K562 (cell line): ENCODE measurements around the gene POLK. TPM values are rescaled to one million over a fixed set of nuclear protein-coding genes. Genes with fewer than 3 reads are reported as not detected.
A peak's percentile ranks its signal among the peaks of the same experiment; 100 is the strongest.

ENCODE experiments used
- ATAC-seq: fragments of 200-7000 bp; cut with Tn5 transposase; 3 replicates; pipeline ENCODE4 v1.9.1; 2020; ENCODE audit warnings: moderate library complexity
- BruUV-seq: library from RNA; stranded (reverse); fragments of 400-500 nt; replicated peaks from 2 replicates; lab custom pipeline; 2021; lab: Mats Ljungman, UMichigan
- CTCF ChIA-PET: fragments of 300-600 bp; formaldehyde crosslinking; extraction: SDS; loops from one replicate; lab custom pipeline; 2021; ENCODE audit warnings: low intra/inter-chr PET ratio; lab: Yijun Ruan, JAX
- POLR2A ChIA-PET: fragments of 300-600, 350-650 bp; sonication (Branson Sonifier 250); formaldehyde crosslinking; extraction: SDS; loops from one replicate; lab custom pipeline; 2021; ENCODE audit warnings: antibody characterized with exemption, inconsistent platforms; lab: Yijun Ruan, JAX
- DNase-seq, 4 experiments: peaks; one replicate each; pipeline versions ENCODE4 v3.0.0 to v3.0.0-alpha.2; 2011 to 2018; ENCODE audit warnings: low spot score in 3 of 4, mixed read lengths in 3 of 4; ENCODE audit errors: extremely low read depth in 1 of 4
- FAIRE-seq: peaks from 2 replicates; lab custom pipeline; 2011; peaks lifted over from hg19 to GRCh38; lab: Jason Lieb, UNC
- H2AFZ ChIP-seq: 2 replicates; pipeline ENCODE4 v1.6.0; 2011; ENCODE audit warnings: low read depth, low read length, control low read depth, inconsistent platforms
- H3K27ac ChIP-seq: fragments of 200-600 bp; 3 replicates; pipeline ENCODE4 v1.8.0; 2011; ENCODE audit warnings: low read depth, mild to moderate bottlenecking, control low read depth, inconsistent platforms, low read length, moderate library complexity, mixed read lengths; ENCODE audit errors: extremely low read depth
- H3K27me3 ChIP-seq, 2 experiments: fragments of 300-600 bp in 1 of 2; 2 replicates in 1 of 2; 3 replicates in 1 of 2; pipeline versions ENCODE4 v1.6.0 to v1.8.0; 2011; ENCODE audit warnings: inconsistent platforms in 2 of 2, low read length in 2 of 2, mild to moderate bottlenecking in 1 of 2, mixed read lengths in 1 of 2, moderate library complexity in 1 of 2; ENCODE audit not compliant: control insufficient read depth in 2 of 2, insufficient read depth in 2 of 2
- H3K36me3 ChIP-seq: fragments of 300-600 bp; 3 replicates; pipeline ENCODE4 v1.8.0; 2011; ENCODE audit warnings: mild to moderate bottlenecking, low read length, inconsistent platforms; ENCODE audit not compliant: control insufficient read depth, insufficient read depth
- H3K4me1 ChIP-seq, 2 experiments: fragments of 200-600 bp in 1 of 2; replicated peaks in 1 of 2; 2 replicates in 1 of 2; 3 replicates in 1 of 2; pipeline versions ENCODE4 v1.5.1 to v1.8.0; 2011; ENCODE audit warnings: inconsistent platforms in 2 of 2, low read length in 2 of 2, mild to moderate bottlenecking in 1 of 2, mixed read lengths in 1 of 2, moderate library complexity in 1 of 2; ENCODE audit not compliant: control insufficient read depth in 2 of 2, insufficient read depth in 2 of 2
- H3K4me2 ChIP-seq: 2 replicates; pipeline ENCODE4 v1.6.1; 2011; ENCODE audit warnings: low read length, control low read depth, inconsistent platforms, mixed read lengths; ENCODE audit not compliant: insufficient read depth
- H3K4me3 ChIP-seq: fragments of 200-600 bp; sonication (generic), shearing (Covaris generic); 2 replicates; pipeline ENCODE4 v1.5.1; 2016; ENCODE audit warnings: control low read depth, inconsistent platforms
- H3K79me2 ChIP-seq: fragments of 200-600 bp; 3 replicates; pipeline ENCODE4 v1.8.0; 2011; ENCODE audit warnings: low read length, inconsistent platforms; ENCODE audit not compliant: control insufficient read depth, insufficient read depth
- H3K9ac ChIP-seq, 2 experiments: 2 replicates each; pipeline versions ENCODE4 v1.6.0 to v1.6.1; 2011; ENCODE audit warnings: low read depth in 2 of 2, low read length in 2 of 2, control low read depth in 1 of 2, inconsistent platforms in 1 of 2, mild to moderate bottlenecking in 1 of 2, mixed read lengths in 1 of 2; ENCODE audit not compliant: insufficient read depth in 1 of 2
- H3K9me1 ChIP-seq: one replicate; pipeline ENCODE4 v1.6.0; 2011; ENCODE audit warnings: inconsistent platforms, mild to moderate bottlenecking, low read length, moderate library complexity; ENCODE audit not compliant: control insufficient read depth, insufficient read depth
- H3K9me3 ChIP-seq: replicated peaks from 2 replicates; pipeline ENCODE4 v1.5.1; 2011; ENCODE audit warnings: low read depth, low read length, inconsistent platforms; ENCODE audit not compliant: control insufficient read depth, insufficient read depth
- H4K20me1 ChIP-seq: replicated peaks from 2 replicates; pipeline ENCODE4 v1.6.1; 2011; ENCODE audit warnings: low read length, inconsistent platforms, mixed read lengths; ENCODE audit not compliant: control insufficient read depth, insufficient read depth
- BACH1 ChIP-seq: fragments of 200-800 bp; sonication (Bioruptor generic); IDR thresholded peaks from 2 replicates; pipeline ENCODE4 v1.6.1; 2016; ENCODE audit warnings: missing genetic modification characterization, missing compliant biosample characterization
- GTF2F1 ChIP-seq: IDR thresholded peaks from 2 replicates; pipeline ENCODE4 v1.6.1; 2011; ENCODE audit warnings: low read depth, low read length, improper control_type of control experiment
- HES1 ChIP-seq: fragments of 450-650 bp; IDR thresholded peaks from 2 replicates; pipeline ENCODE4 v1.6.1; 2016; ENCODE audit warnings: low read depth, mild to moderate bottlenecking, moderate library complexity
- NR2C1 ChIP-seq, 2 experiments: fragments of 450-650 bp; IDR thresholded peaks; 2 replicates each; pipeline ENCODE4 v1.6.1; 2017; ENCODE audit warnings: mild to moderate bottlenecking in 2 of 2, antibody characterized with exemption in 1 of 2, inconsistent platforms in 1 of 2, missing compliant biosample characterization in 1 of 2, missing genetic modification characterization in 1 of 2
- ZBTB1 ChIP-seq: sonication (generic); formaldehyde crosslinking; IDR thresholded peaks from 2 replicates; pipeline ENCODE4 v1.8.1; 2023; ENCODE audit warnings: missing genetic modification reagents, low read depth, mild to moderate bottlenecking, borderline replicate concordance
- ZC3H11A ChIP-seq: IDR thresholded peaks from 2 replicates; pipeline ENCODE4 v1.6.1; 2012; ENCODE audit warnings: low read depth, low read length, improper control_type of control experiment
- ZNF121 ChIP-seq: sonication (generic); formaldehyde crosslinking; conservative IDR thresholded peaks from 2 replicates; pipeline ENCODE4 v1.8.0; 2022; ENCODE audit warnings: missing genetic modification reagents
- ZNF133 ChIP-seq: fragments of 250-450 bp; sonication (Bioruptor Pico); IDR thresholded peaks from 2 replicates; pipeline ENCODE4 v1.4.0; 2020; ENCODE audit warnings: mild to moderate bottlenecking
- ZNF75A ChIP-seq: fragments of 450-650 bp; formaldehyde crosslinking; IDR thresholded peaks from 2 replicates; pipeline ENCODE4 v1.4.0; 2020; ENCODE audit warnings: mild to moderate bottlenecking
- WGBS: fragments of 100-300 bp; shearing (Covaris generic); methylation state at CpG from one replicate; pipeline ENCODE4 v1.1.6; 2016; ENCODE audit warnings: low coverage, mixed read lengths; ENCODE audit not compliant: insufficient coverage; ENCODE audit errors: missing lambda C conversion rate; 5-methylcytosine and 5-hydroxymethylcytosine counted together
- in situ Hi-C: fragments of 300-500 bp; cut with MboI; formaldehyde crosslinking; loops from 4 replicates; pipeline ENCODE4 v1.15.0; 2018; ENCODE audit warnings: inconsistent platforms, mixed read lengths
- intact Hi-C: fragments of 100-400 bp; cut with micrococcal nuclease; formaldehyde crosslinking; loops from 2 replicates; pipeline ENCODE4 v1.14.2; 2022
- polyA plus RNA-seq, 8 experiments: library from polyadenylated mRNA; depleted of rRNA in 4 of 8; stranded (reverse) in 5 of 8; unstranded in 3 of 8; fragments of >200 nt; fragmentation: Nextera tagmentation in 2 of 8; fragmentation: Illumina TruSeq in 1 of 8; extraction: Ambion mirVana in 2 of 8; extraction: Trizol in 1 of 8; gene quantifications; 2 replicates each; pipeline versions ENCODE4 v1.2.1 to v1.2.3, GENCODE V29; 2011 to 2014; ENCODE audit warnings: inconsistent platforms in 1 of 8, missing spikeins in 1 of 8
- total RNA-seq, 7 experiments: library from RNA; depleted of rRNA in 6 of 7; stranded (reverse); fragments of >200 nt in 6 of 7; fragmentation: Illumina TruSeq in 2 of 7; extraction: Trizol in 2 of 7; gene quantifications; 2 replicates each; pipeline versions ENCODE4 v1.2.1 to v1.2.3, GENCODE V29; 2011 to 2021; ENCODE audit warnings: low replicate concordance in 1 of 7

The POLK gene
- total and polyA plus RNA-seq, 9 of the 15 experiments (the other 6 are each of a cell fraction or from before 2014, with no cell fraction given), result 6.1 to 31.6 (median 16.5) TPM

DNA sequence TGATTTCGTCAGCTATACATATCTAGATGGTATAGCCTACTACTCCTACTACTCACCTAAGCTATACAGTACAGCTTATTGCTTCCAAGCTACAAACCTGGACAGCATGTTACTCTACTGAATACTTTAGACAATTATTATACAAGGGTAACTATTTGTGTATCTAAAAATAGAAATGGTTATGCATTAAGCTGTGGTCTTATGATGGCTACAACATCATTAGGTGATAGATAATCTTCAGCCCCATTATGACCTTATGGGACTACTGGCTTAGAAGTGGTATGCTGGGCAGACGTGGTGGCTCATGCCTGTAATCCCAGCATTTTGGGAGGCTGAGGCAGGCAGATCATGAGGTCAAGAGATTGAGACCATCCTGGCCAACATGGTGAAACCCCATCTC, 40.5 kb upstream of the POLK start:
- POLR2A ChIA-PET, result no interaction called here

GRCh38 chr5:75472973-75473372, 38.7 kb upstream of the POLK start:
- Histone ChIP-seq H3K4me2 (no peak overlapping the region), H3K79me2 (peaks cover 35% of the 10 kb centered on the region), H4K20me1 (no peaks in the 10 kb centered on the region), H3K9me3 (peaks cover 5% of the 10 kb centered on the region; the same call in 1 of the 2 replicates), H3K27me3 (no peaks in the 10 kb centered on the region), H3K9ac (no peak overlapping the region), H3K4me1 (no peaks in the 10 kb centered on the region), H3K9me1 (no peaks in the 10 kb centered on the region), H3K27ac (no peak overlapping the region), H3K4me3 (no peak overlapping the region), H3K36me3 (no peaks in the 10 kb centered on the region), H2AFZ (no peak overlapping the region)
- no peak for FAIRE-seq
- TF ChIP-seq ZBTB1 (CRISPR knock-in tag) (no peak), ZNF121 (peak; percentile 69)
- intact Hi-C loops, result no loop called here
- WGBS, result 94% methylated on average over 1 of the region's 1 CpG
- in situ Hi-C loops, result no loop called here
- no peak for ATAC-seq
- ChIA-PET POLR2A (interaction anchor here (0.6 kb wide), 1 partner anchor 8 kb away, joined by 3 read pairs; no protein-coding TSS in a partner anchor), CTCF (no interaction called here)
- DNase-seq, result no peak
- no TSS peak for BruUV-seq

More for the DNA sequence above, 40.5 kb upstream of the POLK start:
- no peaks in the 10 kb centered on the region for H4K20me1 ChIP-seq
- no peak overlapping the region for H3K27ac ChIP-seq
- intact Hi-C loops, result no loop called here
- no TSS peak for BruUV-seq
- no peaks in the 10 kb centered on the region for H3K27me3 ChIP-seq
- no peaks in the 10 kb centered on the region for H3K36me3 ChIP-seq
- peaks cover 0 to 4% of the 10 kb centered on the region in 2 experiments; a peak in 2 of 5 replicates for H3K4me1 ChIP-seq
- FAIRE-seq (no peak), ATAC-seq (no peak), DNase-seq (no peak)
- H3K9me3 ChIP-seq, result peaks cover 5% of the 10 kb centered on the region; the same call in 1 of the 2 replicates
- no peaks in the 10 kb centered on the region for H3K9me1 ChIP-seq
- peaks cover 40% of the 10 kb centered on the region for H3K79me2 ChIP-seq
- H3K9ac ChIP-seq, result no peak overlapping the region
- CTCF ChIA-PET, result no interaction called here
- H3K4me3 ChIP-seq, result no peak overlapping the region
- no peak for TF ChIP-seq GTF2F1
- no peak for TF ChIP-seq ZC3H11A
- TF ChIP-seq ZNF75A (CRISPR knock-in tag), result no peak
- no peak for TF ChIP-seq HES1
- TF ChIP-seq ZNF133, result no peak
- no peak for TF ChIP-seq NR2C1 (IDR thresholded peaks at IDR 0.05)
- TF ChIP-seq NR2C1 (tag; IDR thresholded peaks at IDR 0.05), result no peak
- no peak for TF ChIP-seq BACH1
- no peak overlapping the region for H2AFZ ChIP-seq
- 76% methylated on average over 2 of the region's 2 CpGs for WGBS
- no peak overlapping the region for H3K4me2 ChIP-seq
- in situ Hi-C loops, result no loop called here
